CD4-positive, alpha-beta T cell treated with Interleukin-17A for 4 hours (primary cell): ENCODE measurements around the gene PTCH2.
"Not testable (repeated sequence)": the region's sequence is repeated elsewhere in the genome, so short reads cannot be mapped to it uniquely, and the experiment has no call there.

ENCODE experiments used
- DNase-seq: peaks from one replicate; pipeline ENCODE4 v3.0.0-alpha.2; 2020; ENCODE audit warnings: mixed read lengths

PTCH2 gene

DNA sequence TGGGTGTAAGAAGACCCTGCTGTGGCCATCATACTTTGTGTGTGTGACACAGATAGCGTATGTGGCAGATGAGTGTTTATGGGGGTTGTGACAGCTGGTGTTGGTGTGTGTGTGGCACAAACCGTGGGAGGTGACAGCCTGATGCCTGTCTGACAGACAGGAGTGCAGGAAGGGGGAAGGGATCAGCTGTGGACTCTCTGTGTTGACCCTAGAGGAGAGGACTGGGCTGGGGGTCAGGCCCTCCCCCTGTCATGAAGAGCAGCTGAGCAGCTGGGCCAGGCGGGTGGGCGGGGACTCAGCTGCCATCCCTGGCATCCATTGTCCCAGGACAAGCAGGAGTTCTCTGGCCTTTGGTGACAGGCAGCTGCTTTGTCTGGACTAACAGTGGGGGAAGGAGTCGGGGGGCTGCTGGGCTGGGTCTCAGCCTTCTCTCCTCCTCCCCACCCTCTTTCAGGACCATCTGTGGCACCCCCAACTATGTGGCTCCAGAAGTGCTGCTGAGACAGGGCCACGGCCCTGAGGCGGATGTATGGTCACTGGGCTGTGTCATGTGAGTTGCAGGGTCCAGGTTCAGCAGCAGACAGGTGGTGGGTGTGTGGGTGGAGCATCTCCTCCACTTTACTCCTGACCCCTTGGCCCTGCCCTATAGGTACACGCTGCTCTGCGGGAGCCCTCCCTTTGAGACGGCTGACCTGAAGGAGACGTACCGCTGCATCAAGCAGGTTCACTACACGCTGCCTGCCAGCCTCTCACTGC lies 40.6 kb downstream of the PTCH2 start:
- peak; percentile 24 for DNase-seq

DNA sequence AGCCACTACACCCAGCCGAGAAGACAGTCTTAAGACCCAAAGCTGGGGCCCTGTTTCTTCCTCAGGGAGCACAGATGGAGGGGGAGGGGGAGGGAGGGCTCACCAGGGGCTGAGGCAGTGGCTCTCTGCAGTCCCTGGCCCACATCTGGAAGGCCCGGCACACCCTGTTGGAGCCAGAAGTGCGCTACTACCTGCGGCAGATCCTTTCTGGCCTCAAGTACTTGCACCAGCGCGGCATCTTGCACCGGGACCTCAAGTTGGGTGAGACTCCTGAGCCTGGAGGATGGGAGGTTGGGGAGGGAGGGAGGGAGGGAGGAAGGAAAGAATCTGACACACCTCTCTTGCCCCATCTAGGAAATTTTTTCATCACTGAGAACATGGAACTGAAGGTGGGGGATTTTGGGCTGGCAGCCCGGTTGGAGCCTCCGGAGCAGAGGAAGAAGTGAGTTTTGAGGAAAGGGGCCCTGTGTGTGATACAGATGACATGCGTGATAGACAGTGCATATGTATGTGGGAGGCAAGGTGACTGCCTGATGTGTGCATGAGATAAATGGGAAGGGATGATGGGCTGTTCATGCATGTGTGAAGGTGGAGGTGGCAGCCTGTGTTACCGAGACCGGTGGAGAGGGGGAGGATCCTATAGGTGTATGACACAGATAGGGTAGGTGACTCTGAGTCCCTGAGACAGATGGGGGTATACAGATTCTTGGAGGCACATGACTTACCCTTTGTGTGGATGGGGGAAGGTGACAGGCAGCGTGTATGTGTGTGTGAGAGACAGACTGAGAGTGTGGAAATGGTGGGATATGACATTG lies 41.4 kb downstream of the PTCH2 start:
- DNase-seq: peak; percentile 53

DNA sequence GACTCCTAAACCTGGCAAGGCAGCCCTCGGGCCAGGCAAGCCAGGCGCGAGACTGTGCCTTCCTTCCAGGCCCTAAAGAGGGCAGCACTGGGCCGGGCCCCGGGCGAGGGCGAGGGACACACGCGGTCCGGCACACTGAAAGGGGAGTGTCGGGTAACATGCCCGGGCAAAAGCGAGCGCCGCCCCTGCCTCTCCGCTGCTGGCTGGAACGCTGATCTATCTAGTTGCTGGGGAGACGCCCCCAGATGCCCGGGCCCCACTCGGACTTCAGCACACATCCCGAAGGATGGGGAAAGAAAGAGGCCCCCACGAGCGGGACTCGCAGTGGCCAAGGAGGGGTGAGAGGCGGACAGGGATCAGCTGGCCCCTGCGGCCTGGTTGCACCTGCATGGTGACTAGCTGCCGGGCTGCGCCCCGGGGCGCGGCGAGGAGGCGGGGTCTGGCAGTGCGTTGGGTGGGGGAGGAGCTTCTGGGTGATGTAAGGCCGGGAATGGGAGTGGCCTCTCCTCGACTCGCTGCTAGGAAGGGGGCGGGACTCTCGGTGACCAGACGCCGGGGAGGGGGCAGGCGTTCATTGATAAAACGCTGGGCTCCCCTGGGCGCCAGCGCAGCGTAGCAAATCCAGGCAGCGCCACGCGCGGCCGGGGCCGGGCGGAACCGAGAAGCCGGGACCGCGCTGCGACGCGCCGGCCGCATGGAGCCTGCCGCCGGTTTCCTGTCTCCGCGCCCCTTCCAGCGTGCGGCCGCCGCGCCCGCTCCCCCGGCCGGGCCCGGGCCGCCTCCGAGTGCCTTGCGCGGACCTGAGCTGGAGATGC lies 43.1 kb downstream of the PTCH2 start, which contains the start of gene PLK3:
Gene PLK3, plus strand, starts transcription at position 608 of the 815 bp plus-strand sequence. Its CDS starts 87 bp downstream, at position 695.
- peak; percentile 99 for DNase-seq

DNA sequence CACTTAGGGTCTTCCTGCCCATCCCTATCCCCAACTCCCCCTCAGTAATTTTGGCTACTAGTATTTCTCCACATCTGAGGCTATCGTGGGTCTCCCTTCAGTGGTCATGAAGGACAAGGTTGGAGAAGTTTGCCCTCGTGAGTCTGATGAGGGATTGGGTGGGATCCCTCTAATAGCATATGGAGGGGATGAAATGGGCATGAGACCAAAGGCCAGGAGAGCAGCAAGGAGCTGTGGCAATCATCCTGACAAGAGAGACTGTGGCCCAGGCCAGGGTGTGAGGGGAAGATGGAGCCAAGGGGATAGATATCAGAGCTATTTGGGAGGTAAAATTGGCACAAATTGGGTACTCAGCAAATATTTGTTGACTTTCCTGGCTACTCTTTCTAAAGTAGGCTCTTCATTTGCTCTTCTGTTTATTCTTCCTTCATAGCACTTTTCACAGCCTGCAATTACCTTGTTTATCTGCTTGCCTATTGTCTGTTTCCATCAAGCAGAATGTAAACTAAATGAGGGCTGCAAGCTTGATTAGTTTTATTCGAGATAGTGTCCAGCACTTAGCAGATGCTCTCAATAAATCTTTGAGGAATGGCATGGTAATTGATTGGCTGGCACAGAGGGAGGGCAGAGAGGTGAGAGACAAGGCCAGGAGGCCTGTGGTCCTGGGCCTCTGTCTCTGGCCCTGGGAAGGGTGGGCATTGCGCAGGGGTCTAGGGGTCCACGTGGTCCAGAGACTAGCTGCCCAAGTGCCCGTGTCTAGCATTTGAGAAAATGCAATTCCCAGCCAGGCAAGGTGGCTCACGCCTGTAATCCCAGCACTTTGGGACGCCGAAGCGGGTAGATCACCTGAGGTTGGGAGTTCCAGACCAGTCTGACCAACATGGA lies 44.3 kb downstream of the PTCH2 start:
- no peak for DNase-seq

DNA sequence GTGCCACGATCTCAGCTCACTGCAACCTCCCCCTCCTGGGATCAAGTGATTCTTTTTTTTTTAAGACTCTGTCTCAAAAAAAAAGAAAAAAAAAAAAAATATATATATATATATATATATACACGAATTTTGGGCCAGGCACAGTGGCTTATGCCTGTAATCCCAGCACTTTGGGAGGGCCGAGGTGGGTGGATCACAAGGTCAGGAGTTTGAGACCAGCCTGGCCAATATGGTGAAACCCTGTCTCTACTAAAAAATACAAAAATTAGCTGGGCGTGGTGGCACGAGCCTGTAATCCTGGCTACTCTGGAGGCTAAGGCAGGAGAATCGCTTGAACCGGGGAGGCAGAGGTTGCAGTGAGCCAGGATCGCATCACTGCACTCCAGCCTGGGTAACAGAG lies 45.2 kb downstream of the PTCH2 start:
- DNase-seq: not testable (repeated sequence)

DNA sequence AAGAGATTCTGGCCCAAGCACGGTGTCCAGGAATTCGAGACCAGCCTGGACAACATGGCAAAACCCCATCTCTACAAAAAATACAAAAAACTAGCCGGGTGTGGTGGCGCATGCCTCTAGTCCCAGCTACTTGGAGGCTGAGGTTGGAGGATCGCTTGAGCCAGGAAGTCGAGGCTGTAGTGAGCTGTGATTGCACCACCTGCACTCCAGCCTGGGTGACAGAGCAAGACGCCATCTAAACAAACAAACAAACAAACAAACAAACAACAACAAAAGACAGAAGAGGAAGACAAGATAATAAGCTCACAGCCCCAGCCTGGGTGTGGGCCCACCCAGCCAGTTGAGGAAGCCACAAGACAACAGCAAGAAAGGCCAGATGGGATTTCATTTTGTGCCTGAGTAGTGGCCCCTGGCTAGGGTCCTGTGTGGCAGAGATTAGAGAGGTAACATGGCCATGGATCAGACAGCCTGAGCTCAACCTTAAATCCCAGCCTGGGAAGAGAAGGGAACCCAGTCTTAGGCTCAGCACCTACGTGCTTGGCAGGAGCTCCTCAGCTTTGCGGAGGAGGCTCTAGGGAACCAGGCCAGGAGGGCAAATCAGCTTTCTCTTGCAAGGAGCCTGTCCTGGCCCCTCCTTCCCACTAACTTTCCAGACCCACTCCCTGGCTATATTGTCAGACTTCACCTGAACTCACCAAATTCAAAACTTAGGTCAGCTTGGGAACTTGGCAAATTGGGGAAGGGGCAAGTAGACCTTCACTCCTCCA lies 50.1 kb downstream of the PTCH2 start:
- no peak for DNase-seq

DNA sequence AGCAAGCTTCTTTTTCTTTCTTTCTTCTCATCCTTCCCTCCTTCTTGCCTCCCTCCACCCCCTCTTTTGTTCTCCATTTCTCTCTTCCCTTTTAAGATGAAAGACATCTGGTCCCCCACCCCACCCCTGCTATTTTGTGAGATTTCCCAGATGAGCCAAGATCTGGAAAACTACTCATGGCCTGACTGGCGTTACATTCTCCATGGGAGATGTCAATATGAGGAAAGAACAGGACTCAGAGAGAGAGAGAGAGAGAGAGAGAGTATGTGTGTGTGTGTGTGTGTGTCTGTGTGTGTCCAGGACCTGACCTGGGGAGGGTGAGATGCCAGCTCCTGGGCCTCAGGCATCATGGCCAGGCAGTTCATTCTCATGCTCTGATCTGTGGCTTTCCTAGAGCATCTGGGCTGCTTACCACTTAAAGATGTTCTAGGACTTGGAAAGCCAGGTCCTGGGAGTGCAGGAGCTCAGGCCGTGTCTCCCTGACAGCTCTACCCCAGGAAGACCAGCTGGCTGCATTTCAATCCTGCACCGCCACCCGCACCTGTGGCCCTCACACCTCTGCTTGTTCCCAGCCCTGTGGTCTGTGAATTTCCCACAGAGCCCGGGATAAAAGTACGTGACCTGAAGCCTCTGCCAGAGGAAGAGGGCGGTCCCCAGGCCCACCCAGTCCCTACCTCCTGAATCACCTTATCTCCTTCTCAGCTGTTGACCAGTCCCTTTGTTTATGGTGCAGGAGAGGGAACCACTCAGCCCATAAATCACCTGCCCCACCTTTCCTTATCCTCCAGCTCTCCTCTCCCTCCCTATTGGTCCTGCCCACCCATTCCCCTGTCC lies 51.9 kb downstream of the PTCH2 start:
- DNase-seq: no peak

DNA sequence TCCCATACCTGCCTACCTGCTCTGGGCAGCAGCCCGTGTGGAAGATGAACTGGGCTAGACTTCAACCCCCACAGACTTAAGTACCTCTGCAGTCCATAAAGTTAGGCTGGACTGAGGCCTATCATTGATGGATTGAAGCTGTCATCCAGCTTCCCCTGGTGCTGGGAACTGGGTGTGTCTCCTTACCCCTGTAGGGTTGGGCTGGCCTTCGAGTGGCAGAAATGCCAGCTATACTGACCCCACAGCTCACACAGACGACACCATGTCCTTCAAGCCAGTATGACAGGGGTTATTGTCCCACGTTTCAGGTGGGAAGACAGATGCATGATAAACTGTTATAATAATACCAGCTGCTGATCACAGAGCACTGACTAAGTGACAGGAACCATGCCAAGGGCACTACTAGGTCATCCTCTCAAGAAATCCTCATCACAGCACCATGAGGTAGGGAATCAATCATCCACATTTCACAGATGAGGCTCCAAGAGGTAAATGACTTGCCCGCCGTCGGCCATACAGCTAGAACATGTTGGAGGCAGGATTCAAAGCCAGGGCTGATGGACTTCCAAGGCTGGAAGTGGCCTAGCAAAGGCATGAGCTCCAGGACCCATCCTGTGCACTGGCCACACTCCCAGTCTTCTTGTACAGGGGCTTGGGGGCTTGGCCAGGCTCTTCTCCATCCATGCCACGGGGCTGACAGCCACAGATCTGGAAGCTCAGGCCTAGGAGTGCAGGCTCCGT lies 54.8 kb downstream of the PTCH2 start, which contains the start of gene BEST4:
Gene BEST4, minus strand, starts transcription at position 51 of the 741 bp plus-strand sequence. CDS start 465 bp downstream, outside the sequence.
- DNase-seq: no peak

DNA sequence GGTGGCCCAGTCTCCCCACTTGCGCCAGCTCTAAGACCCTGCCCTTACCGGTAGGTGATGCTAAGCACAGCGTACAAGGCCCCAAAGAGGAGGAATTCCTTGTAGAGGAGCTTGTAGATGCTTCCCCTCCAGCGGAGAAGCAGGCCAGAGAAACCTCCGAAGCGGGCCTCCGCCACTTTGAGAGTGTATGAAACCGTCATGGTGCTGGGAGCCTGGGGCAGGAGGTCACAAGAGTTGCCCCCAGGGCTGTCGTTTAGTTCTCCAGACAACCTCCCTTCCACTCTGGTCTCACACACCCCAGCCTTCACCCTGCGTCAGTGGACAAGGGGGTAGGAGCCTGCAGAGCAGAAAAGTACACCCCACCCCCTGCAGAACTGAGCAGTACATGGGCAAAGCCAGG lies 55.5 kb downstream of the PTCH2 start:
- DNase-seq: no peak

DNA sequence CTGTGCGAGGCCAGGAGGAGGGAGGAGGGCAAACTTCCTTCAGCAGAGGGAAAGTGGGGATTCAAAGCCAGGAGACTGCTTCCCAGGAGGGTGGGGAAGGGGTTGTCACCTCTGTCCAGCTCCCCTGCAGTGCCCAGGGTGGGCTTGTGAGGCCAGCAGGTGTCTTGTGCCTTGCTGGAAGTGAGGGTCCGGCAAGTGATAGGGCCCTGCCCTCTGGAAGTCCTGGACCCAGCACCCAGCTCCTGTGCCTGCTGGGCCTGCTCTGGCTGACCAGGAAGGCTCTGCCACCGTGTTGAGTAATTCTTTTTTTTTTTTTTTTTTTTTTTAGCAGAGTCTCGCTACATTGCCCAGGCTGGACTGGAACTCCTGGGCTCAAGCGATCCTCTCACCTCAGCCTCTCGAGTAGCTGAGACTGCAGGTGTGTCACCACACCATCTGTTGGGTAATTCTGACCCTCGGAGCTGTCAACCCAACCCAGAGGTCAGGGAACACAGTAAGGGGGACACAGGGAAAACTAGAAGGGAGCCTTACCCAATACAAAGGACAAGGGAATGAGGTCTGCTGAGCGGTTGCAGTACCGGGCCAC lies 56.1 kb downstream of the PTCH2 start:
- no peak for DNase-seq

DNA sequence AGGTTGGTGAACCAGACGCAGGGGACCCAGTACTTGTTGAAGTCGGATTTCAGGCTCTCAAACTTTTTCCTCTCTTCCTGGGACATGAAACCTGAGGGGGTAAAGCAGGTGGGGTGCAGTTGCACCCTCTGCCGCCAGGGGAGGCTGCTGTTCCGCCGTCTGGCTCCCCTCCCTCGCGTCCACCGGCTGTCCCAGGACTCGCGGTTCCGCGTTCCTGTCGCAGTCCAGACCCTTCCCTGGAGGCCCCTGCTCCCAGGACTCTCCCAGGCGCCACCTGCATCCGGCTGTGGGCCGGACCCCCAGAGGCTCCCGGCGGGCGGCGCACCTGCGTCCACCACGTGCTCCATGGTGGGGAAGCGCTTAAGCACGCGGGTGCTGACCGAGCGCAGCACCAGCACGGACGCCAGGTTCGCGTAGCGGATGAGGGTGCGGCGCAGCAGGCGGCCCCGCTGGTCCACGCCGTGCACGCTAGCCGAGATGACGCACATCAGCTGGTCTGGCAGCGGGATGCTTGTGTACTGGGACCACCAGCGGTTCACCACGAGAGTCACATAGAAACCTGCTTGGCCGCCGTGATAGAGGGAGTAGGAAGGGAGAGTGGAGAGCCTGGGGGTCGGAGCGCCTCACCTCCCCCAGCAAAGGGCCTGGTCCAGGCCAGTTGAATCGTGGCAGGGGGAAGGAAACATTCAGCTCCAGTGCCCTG lies 56.8 kb downstream of the PTCH2 start:
- peak; percentile 87 for DNase-seq

DNA sequence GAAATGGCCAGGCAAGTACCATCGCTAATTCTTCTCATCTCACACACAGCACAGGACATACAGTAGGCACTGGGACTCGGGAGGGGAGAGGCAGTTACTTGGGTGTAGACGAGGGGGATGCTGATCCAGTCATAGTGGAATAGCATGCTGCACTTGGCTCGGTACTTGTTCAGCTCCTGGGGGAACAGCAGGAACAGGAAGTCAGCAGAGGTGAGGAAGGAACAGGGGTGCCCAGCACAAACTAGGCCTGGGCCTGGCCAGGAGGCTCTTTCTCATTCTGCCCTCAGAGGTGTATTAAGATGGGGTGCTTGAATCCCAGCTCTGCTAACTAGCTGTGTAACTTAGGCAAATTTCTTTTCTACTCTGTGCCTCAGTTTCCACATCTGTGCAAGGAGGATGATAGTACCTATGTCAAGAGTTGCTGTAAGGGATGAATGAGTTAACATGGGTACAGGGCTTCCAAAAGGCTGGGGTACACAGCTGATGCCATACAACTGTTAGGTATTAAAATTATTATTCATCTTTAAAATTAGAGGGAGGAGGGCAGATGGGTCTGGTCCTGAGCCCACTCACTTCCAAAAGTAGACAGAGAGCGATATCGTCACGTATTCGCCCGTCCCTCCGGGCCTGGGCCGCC lies 57.4 kb downstream of the PTCH2 start:
- no peak for DNase-seq

DNA sequence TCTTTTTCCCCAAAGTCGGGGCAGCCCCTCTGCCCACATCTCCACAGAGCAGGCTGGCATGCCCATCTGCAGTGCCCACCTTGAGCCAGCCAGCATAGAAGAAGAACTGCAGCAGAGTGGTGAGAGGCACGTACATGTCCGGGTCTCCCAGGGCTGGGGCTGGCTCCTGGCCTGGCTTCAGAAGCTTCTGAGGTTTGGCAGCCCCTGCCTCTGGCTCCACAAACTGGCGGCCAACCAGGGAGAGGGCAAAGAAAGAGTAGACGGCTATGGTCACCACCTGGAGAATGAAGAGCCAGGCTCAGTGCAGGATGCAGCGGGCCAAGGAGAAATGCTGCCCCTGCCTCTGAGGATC lies 58.0 kb downstream of the PTCH2 start:
- DNase-seq: no peak

DNA sequence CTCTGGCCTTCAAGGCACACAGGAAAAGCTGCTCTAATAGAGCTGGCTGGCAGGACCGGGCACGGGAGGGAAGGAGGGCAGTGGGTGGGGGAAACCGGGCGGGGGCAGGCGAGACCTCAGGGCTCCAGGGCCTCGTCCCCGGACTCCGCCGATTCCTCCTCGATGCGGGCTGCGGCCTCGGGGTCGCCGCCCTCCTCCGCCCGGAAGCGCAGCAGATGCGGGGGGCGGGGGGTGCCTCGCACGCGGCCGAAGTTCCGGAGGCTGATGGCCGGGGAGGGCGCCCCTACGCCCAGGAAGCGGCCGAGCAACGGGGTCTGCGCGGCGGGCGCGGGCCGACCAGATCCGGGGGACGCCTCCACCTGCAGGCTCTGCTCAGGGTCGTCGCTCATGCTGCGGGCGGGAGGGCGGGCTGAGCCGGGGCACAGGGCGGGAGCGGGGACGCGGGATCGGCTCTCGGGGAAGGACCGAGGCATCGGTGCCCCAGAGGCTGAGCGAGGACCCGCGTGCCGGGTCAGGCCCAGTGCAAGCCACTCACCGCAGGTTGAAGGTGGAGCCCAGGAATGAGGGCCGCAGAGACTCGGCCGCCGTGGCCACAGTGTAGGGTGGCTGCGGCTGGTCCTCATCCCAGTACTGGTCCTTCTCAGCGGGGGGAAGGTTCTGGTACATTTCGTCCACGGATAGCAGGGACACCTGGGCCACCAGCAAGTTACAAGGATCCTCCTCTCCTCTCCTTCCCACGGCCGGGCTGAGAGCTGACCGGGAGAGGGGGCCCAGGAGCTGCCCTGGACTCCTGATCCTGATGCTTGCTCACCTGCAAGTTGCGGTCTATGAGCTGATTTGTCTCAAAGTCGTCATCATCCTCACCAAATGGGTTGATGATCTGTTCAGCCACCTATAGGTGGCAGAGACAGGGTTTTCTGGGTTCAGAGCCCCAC lies 58.7 kb downstream of the PTCH2 start:
- DNase-seq: peak; percentile 51

DNA sequence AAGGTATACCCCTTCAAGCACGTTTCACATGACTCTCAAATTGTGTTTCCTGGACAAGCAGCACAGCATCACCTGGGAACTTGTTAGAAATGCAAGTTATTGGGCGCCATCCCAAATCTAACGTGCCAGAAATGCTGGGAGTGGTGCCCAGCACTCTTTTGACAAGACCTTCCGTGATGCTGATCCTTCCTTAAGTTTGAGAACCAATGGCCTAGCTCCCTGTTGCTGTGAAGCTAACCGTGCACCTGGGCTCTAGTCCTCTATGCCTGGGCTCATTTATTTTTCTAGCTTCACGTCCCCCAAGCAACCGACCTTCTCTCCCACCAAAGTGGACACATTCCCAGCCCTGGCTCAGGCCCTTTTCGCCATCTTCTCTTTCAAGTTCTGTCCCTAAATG lies 59.4 kb downstream of the PTCH2 start:
- DNase-seq: no peak

DNA sequence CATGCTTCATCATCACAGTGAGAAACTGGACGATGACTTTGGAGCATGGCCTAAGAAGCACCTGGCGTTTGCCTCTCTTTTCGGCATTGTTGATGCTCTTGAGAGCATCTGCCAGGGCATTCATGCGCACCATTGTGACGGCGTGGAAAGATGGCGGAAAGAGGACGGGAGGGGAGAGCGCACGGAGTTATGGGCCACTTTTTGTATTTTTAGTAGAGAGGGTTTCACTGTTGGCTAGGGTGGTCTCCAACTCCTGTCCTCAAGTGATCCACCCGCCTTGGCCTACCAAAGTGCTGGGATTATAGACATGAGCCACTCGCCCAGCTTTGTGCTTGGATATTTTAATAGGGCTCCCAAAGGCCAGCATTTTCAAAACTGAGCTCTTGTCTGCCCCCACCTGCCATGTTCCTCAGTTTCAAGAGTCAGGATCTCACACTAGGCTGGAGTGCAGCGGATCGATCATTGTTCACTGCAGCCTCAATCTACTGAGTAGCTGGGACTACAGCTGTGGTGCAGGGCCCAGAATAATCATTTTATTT lies 62.4 kb downstream of the PTCH2 start:
- no peak for DNase-seq
